HepG2 (cell line): ENCODE data around the gene SHC1. TPM values are rescaled to one million over a fixed set of nuclear protein-coding genes. Genes with fewer than 3 reads are reported as not detected.

Experiments
- CEBPG ChIP-seq: IDR thresholded peaks from 2 replicates; pipeline ENCODE4 v1.6.1; 2016
- GFI1 ChIP-seq: sonication (generic); formaldehyde crosslinking; IDR thresholded peaks from 2 replicates; pipeline ENCODE4 v1.5.0; 2020; ENCODE audit warnings: missing genetic modification reagents, mild to moderate bottlenecking, borderline replicate concordance
- HDAC1 ChIP-seq: sonication (generic); formaldehyde crosslinking; IDR thresholded peaks from 2 replicates; pipeline ENCODE4 v1.5.1; 2020; ENCODE audit warnings: mild to moderate bottlenecking, missing genetic modification reagents
- POGZ ChIP-seq: sonication (generic); formaldehyde crosslinking; IDR thresholded peaks from 2 replicates; pipeline ENCODE4 v1.4.0; 2020; ENCODE audit warnings: mild to moderate bottlenecking, missing genetic modification reagents
- POLR2A ChIP-seq, 2 experiments: IDR thresholded peaks; 2 replicates each; pipeline ENCODE4 v1.6.1; 2011; ENCODE audit warnings: low read depth in 2 of 2, low read length in 2 of 2, mild to moderate bottlenecking in 1 of 2, moderate library complexity in 1 of 2; ENCODE audit not compliant: insufficient read depth in 1 of 2
- ZNF572 ChIP-seq: sonication (generic); formaldehyde crosslinking; IDR thresholded peaks from 2 replicates; pipeline ENCODE4 v1.5.1; 2020; ENCODE audit warnings: mild to moderate bottlenecking, missing genetic modification reagents
- ZNF660 ChIP-seq: sonication (generic); formaldehyde crosslinking; IDR thresholded peaks from 2 replicates; pipeline ENCODE4 v1.5.1; 2020; ENCODE audit warnings: mild to moderate bottlenecking, low read depth, missing genetic modification reagents, borderline replicate concordance
- ZNF670 ChIP-seq: sonication (generic); formaldehyde crosslinking; IDR thresholded peaks from 2 replicates; pipeline ENCODE4 v1.8.0; 2022; ENCODE audit warnings: mild to moderate bottlenecking, missing genetic modification reagents, borderline replicate concordance
- polyA plus RNA-seq, 8 experiments: library from polyadenylated mRNA; depleted of rRNA in 3 of 8; stranded (reverse) in 7 of 8; unstranded in 1 of 8; fragments of >200 nt; fragmentation: Illumina TruSeq in 4 of 8; extraction: Trizol in 4 of 8; gene quantifications; 2 replicates each; pipeline versions ENCODE4 v1.2.1 to v1.2.3, GENCODE V29; 2011 to 2016; ENCODE audit warnings: low read depth in 4 of 8, missing spikeins in 1 of 8, mixed read lengths in 1 of 8; ENCODE audit not compliant: insufficient read depth in 1 of 8
- total RNA-seq, 5 experiments: library from RNA; depleted of rRNA; stranded (reverse); fragments of >200 nt; fragmentation: Illumina TruSeq; extraction: Trizol; gene quantifications; 2 replicates each; pipeline ENCODE4 v1.2.3, GENCODE V29; 2016; ENCODE audit warnings: low read depth in 1 of 5
- TF ChIP-seq, protein P1 (sequence below): sonication (generic); formaldehyde crosslinking; conservative IDR thresholded peaks from 2 replicates; pipeline ENCODE4 v1.8.0; 2022; ENCODE audit warnings: missing genetic modification reagents
- TF ChIP-seq, protein P2 (sequence below): sonication (generic); formaldehyde crosslinking; IDR thresholded peaks from 2 replicates; pipeline ENCODE4 v1.8.0; 2022; ENCODE audit warnings: missing genetic modification reagents, mild to moderate bottlenecking, inconsistent platforms, borderline replicate concordance
- TF ChIP-seq, protein P3 (sequence below): sonication (generic); formaldehyde crosslinking; IDR thresholded peaks from 2 replicates; pipeline ENCODE4 v1.4.0; 2020; ENCODE audit warnings: missing genetic modification reagents
- TF ChIP-seq, protein P4 (sequence below): sonication (generic); formaldehyde crosslinking; IDR thresholded peaks from 2 replicates; pipeline ENCODE4 v1.4.0; 2020; ENCODE audit warnings: mild to moderate bottlenecking, missing genetic modification reagents
- TF ChIP-seq, protein P5 (sequence below), 2 experiments: IDR thresholded peaks; 2 replicates each; pipeline ENCODE4 v1.6.1; 2011 to 2012; ENCODE audit warnings: low read length in 2 of 2, borderline replicate concordance in 1 of 2, low read depth in 1 of 2, mild to moderate bottlenecking in 1 of 2, moderate library complexity in 1 of 2
- TF ChIP-seq, protein P6 (sequence below): sonication (generic); formaldehyde crosslinking; IDR thresholded peaks from 2 replicates; pipeline ENCODE4 v1.9.0; 2022; ENCODE audit warnings: missing genetic modification reagents, mild to moderate bottlenecking, borderline replicate concordance
- TF ChIP-seq, protein P7 (sequence below): sonication (generic); formaldehyde crosslinking; IDR thresholded peaks from 2 replicates; pipeline ENCODE4 v1.8.0; 2022; ENCODE audit warnings: mild to moderate bottlenecking, missing genetic modification reagents, moderate library complexity

SHC1 gene
- total and polyA plus RNA-seq, 2 of the 13 experiments (the other 11 are each of a cell fraction or from before 2014, with no cell fraction given): 52.0 to 137 TPM

DNA sequence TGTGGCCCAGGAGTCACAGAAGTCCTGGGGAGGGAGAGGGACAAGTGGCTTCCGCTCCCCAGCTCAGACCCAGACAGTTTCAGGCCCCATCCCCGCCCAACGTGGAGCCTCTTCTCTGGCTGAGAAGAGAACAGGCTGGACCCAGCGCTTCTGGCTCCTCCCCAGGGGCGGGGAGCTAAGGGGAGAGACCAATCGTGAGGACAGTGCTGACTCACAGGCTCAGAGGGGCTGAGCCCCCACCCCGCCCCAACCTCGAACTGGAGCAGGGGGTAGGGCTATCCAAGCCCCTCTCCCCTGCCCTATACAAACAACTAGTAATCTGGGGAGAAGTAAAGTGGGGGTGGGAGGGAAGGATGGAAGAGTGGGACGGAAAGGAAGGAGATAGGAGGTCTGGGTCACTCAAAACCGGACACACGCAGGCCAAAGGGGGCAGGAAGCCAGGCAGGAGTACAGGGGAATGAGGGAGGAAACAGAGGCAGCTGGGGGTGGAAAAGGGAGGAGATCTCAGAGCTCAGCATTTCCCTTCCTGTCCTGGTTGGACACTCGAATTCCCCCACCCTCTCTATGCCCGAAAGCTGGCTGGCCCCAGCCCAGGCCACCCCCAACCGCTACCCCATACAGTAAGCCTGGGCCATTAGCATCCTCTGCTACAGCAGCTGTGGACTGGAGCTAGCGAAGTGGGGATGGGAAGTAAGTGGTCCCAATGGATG lies at the start of gene SHC1 (continued):
- TF ChIP-seq, protein P1, sequence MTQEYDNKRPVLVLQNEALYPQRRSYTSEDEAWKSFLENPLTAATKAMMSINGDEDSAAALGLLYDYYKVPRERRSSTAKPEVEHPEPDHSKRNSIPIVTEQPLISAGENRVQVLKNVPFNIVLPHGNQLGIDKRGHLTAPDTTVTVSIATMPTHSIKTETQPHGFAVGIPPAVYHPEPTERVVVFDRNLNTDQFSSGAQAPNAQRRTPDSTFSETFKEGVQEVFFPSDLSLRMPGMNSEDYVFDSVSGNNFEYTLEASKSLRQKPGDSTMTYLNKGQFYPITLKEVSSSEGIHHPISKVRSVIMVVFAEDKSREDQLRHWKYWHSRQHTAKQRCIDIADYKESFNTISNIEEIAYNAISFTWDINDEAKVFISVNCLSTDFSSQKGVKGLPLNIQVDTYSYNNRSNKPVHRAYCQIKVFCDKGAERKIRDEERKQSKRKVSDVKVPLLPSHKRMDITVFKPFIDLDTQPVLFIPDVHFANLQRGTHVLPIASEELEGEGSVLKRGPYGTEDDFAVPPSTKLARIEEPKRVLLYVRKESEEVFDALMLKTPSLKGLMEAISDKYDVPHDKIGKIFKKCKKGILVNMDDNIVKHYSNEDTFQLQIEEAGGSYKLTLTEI (CRISPR knock-in tag): no peak
- TF ChIP-seq POGZ (CRISPR knock-in tag) (no peak), GFI1 (CRISPR knock-in tag) (no peak), HDAC1 (peak; percentile 60), ZNF572 (CRISPR knock-in tag) (no peak), ZNF670 (no peak), ZNF660 (CRISPR knock-in tag) (no peak), POLR2A (IDR thresholded peaks at IDR 0.05; ENCODE audit: insufficient read depth in 1 of 2, low read depth in 2 of 2, low read length in 2 of 2) (peak; percentile 56 to 94; a peak in 3 of 4 replicates), CEBPG (CRISPR knock-in tag) (no peak)
- TF ChIP-seq, protein P2, sequence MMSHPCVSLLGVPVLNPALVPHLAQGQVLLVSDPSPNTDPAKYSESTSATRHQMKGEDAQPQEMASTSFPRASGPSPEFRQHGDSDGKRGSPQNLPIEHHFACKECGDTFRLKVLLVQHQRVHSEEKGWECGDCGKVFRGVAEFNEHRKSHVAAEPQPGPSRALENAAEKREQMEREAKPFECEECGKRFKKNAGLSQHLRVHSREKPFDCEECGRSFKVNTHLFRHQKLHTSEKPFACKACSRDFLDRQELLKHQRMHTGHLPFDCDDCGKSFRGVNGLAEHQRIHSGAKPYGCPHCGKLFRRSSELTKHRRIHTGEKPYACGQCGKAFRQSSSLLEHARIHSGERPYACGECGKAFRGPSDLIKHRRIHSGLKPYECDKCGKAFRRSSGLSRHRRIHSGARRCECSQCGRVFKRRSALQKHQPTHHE: no peak
- TF ChIP-seq, protein P3, sequence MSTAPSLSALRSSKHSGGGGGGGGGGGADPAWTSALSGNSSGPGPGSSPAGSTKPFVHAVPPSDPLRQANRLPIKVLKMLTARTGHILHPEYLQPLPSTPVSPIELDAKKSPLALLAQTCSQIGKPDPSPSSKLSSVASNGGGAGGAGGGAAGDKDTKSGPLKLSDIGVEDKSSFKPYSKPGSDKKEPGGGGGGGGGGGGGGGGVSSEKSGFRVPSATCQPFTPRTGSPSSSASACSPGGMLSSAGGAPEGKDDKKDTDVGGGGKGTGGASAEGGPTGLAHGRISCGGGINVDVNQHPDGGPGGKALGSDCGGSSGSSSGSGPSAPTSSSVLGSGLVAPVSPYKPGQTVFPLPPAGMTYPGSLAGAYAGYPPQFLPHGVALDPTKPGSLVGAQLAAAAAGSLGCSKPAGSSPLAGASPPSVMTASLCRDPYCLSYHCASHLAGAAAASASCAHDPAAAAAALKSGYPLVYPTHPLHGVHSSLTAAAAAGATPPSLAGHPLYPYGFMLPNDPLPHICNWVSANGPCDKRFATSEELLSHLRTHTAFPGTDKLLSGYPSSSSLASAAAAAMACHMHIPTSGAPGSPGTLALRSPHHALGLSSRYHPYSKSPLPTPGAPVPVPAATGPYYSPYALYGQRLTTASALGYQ (CRISPR knock-in tag): no peak
- TF ChIP-seq, protein P4, sequence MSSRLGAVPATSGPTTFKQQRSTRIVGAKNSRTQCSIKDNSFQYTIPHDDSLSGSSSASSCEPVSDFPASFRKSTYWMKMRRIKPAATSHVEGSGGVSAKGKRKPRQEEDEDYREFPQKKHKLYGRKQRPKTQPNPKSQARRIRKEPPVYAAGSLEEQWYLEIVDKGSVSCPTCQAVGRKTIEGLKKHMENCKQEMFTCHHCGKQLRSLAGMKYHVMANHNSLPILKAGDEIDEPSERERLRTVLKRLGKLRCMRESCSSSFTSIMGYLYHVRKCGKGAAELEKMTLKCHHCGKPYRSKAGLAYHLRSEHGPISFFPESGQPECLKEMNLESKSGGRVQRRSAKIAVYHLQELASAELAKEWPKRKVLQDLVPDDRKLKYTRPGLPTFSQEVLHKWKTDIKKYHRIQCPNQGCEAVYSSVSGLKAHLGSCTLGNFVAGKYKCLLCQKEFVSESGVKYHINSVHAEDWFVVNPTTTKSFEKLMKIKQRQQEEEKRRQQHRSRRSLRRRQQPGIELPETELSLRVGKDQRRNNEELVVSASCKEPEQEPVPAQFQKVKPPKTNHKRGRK (CRISPR knock-in tag): no peak
- TF ChIP-seq, protein P5, sequence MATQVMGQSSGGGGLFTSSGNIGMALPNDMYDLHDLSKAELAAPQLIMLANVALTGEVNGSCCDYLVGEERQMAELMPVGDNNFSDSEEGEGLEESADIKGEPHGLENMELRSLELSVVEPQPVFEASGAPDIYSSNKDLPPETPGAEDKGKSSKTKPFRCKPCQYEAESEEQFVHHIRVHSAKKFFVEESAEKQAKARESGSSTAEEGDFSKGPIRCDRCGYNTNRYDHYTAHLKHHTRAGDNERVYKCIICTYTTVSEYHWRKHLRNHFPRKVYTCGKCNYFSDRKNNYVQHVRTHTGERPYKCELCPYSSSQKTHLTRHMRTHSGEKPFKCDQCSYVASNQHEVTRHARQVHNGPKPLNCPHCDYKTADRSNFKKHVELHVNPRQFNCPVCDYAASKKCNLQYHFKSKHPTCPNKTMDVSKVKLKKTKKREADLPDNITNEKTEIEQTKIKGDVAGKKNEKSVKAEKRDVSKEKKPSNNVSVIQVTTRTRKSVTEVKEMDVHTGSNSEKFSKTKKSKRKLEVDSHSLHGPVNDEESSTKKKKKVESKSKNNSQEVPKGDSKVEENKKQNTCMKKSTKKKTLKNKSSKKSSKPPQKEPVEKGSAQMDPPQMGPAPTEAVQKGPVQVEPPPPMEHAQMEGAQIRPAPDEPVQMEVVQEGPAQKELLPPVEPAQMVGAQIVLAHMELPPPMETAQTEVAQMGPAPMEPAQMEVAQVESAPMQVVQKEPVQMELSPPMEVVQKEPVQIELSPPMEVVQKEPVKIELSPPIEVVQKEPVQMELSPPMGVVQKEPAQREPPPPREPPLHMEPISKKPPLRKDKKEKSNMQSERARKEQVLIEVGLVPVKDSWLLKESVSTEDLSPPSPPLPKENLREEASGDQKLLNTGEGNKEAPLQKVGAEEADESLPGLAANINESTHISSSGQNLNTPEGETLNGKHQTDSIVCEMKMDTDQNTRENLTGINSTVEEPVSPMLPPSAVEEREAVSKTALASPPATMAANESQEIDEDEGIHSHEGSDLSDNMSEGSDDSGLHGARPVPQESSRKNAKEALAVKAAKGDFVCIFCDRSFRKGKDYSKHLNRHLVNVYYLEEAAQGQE (IDR thresholded peaks at IDR 0.05; ENCODE audit: borderline replicate concordance in 1 of 2, low read depth in 1 of 2, low read length in 2 of 2): no peak
- TF ChIP-seq, protein P6, sequence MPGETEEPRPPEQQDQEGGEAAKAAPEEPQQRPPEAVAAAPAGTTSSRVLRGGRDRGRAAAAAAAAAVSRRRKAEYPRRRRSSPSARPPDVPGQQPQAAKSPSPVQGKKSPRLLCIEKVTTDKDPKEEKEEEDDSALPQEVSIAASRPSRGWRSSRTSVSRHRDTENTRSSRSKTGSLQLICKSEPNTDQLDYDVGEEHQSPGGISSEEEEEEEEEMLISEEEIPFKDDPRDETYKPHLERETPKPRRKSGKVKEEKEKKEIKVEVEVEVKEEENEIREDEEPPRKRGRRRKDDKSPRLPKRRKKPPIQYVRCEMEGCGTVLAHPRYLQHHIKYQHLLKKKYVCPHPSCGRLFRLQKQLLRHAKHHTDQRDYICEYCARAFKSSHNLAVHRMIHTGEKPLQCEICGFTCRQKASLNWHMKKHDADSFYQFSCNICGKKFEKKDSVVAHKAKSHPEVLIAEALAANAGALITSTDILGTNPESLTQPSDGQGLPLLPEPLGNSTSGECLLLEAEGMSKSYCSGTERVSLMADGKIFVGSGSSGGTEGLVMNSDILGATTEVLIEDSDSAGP (CRISPR knock-in tag): peak; percentile 21; the same call in 1 of the 2 replicates
- TF ChIP-seq, protein P7, sequence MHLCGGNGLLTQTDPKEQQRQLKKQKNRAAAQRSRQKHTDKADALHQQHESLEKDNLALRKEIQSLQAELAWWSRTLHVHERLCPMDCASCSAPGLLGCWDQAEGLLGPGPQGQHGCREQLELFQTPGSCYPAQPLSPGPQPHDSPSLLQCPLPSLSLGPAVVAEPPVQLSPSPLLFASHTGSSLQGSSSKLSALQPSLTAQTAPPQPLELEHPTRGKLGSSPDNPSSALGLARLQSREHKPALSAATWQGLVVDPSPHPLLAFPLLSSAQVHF (CRISPR knock-in tag): no peak
